HepG2 (cell line): Measurements from ENCODE around the gene TMC8. TPM values are rescaled to one million over a fixed set of nuclear protein-coding genes. Genes with fewer than 3 reads are reported as not detected.

ENCODE experiments used
- ARID2 ChIP-seq: sonication (generic); formaldehyde crosslinking; IDR thresholded peaks from 2 replicates; pipeline ENCODE4 v1.8.1; 2022; ENCODE audit warnings: mild to moderate bottlenecking, missing genetic modification reagents, borderline replicate concordance
- FIP1L1 ChIP-seq: fragments of 200-400 bp; formaldehyde crosslinking; IDR thresholded peaks from 2 replicates; pipeline ENCODE4 v1.6.1; 2018; ENCODE audit warnings: low read depth, mild to moderate bottlenecking, low read length, moderate library complexity, borderline replicate concordance; ENCODE audit not compliant: insufficient read depth
- GFI1 ChIP-seq: sonication (generic); formaldehyde crosslinking; IDR thresholded peaks from 2 replicates; pipeline ENCODE4 v1.5.0; 2020; ENCODE audit warnings: missing genetic modification reagents, mild to moderate bottlenecking, borderline replicate concordance
- HOXA3 ChIP-seq: sonication (generic); formaldehyde crosslinking; IDR thresholded peaks from 2 replicates; pipeline ENCODE4 v1.5.0; 2020; ENCODE audit warnings: missing genetic modification reagents
- KDM2A ChIP-seq: sonication (generic); formaldehyde crosslinking; IDR thresholded peaks from 2 replicates; pipeline ENCODE4 v1.4.0; 2020; ENCODE audit warnings: low read depth, missing genetic modification reagents, borderline replicate concordance
- MLX ChIP-seq: IDR thresholded peaks from 2 replicates; pipeline ENCODE4 v1.6.1; 2016
- RNF219 ChIP-seq: sonication (generic); formaldehyde crosslinking; IDR thresholded peaks from 2 replicates; pipeline ENCODE4 v1.5.0; 2020; ENCODE audit warnings: mild to moderate bottlenecking, missing genetic modification reagents
- WIZ ChIP-seq: sonication (generic); formaldehyde crosslinking; IDR thresholded peaks from 2 replicates; pipeline ENCODE4 v1.5.1; 2020; ENCODE audit warnings: mild to moderate bottlenecking, missing genetic modification reagents
- ZNF10 ChIP-seq: sonication (generic); formaldehyde crosslinking; IDR thresholded peaks from 2 replicates; pipeline ENCODE4 v1.4.0; 2020; ENCODE audit warnings: mild to moderate bottlenecking, low read depth, missing genetic modification reagents, borderline replicate concordance
- ZNF12 ChIP-seq: sonication (generic); formaldehyde crosslinking; IDR thresholded peaks from 2 replicates; pipeline ENCODE4 v1.5.0; 2020; ENCODE audit warnings: missing genetic modification reagents
- ZNF280B ChIP-seq: sonication (generic); formaldehyde crosslinking; IDR thresholded peaks from 2 replicates; pipeline ENCODE4 v1.5.0; 2020; ENCODE audit warnings: missing genetic modification reagents, mild to moderate bottlenecking, borderline replicate concordance
- ZNF354B ChIP-seq: sonication (generic); formaldehyde crosslinking; IDR thresholded peaks from 2 replicates; pipeline ENCODE4 v1.8.0; 2022; ENCODE audit warnings: mild to moderate bottlenecking, missing genetic modification reagents
- ZNF512B ChIP-seq: sonication (generic); formaldehyde crosslinking; IDR thresholded peaks from 2 replicates; pipeline ENCODE4 v1.5.1; 2020; ENCODE audit warnings: missing genetic modification reagents, mild to moderate bottlenecking, borderline replicate concordance
- ZNF709 ChIP-seq: sonication (generic); formaldehyde crosslinking; IDR thresholded peaks from 2 replicates; pipeline ENCODE4 v1.5.0; 2020; ENCODE audit warnings: mild to moderate bottlenecking, missing genetic modification reagents
- ZNF782 ChIP-seq: sonication (generic); formaldehyde crosslinking; IDR thresholded peaks from 2 replicates; pipeline ENCODE4 v1.4.0; 2020; ENCODE audit warnings: missing genetic modification reagents, mild to moderate bottlenecking, borderline replicate concordance
- polyA plus RNA-seq, 8 experiments: library from polyadenylated mRNA; depleted of rRNA in 3 of 8; stranded (reverse) in 7 of 8; unstranded in 1 of 8; fragments of >200 nt; fragmentation: Illumina TruSeq in 4 of 8; extraction: Trizol in 4 of 8; gene quantifications; 2 replicates each; pipeline versions ENCODE4 v1.2.1 to v1.2.3, GENCODE V29; 2011 to 2016; ENCODE audit warnings: low read depth in 4 of 8, missing spikeins in 1 of 8, mixed read lengths in 1 of 8; ENCODE audit not compliant: insufficient read depth in 1 of 8
- total RNA-seq, 5 experiments: library from RNA; depleted of rRNA; stranded (reverse); fragments of >200 nt; fragmentation: Illumina TruSeq; extraction: Trizol; gene quantifications; 2 replicates each; pipeline ENCODE4 v1.2.3, GENCODE V29; 2016; ENCODE audit warnings: low read depth in 1 of 5
- TF ChIP-seq, protein P1 (sequence below): sonication (generic); formaldehyde crosslinking; IDR thresholded peaks from 2 replicates; pipeline ENCODE4 v1.4.0; 2020; ENCODE audit warnings: mild to moderate bottlenecking, missing genetic modification reagents, borderline replicate concordance

TMC8 gene
- total and polyA plus RNA-seq, 2 of the 13 experiments (the other 11 are each of a cell fraction or from before 2014, with no cell fraction given) = 0.53 to 7.8 TPM

- no peak for TF ChIP-seq ZNF280B (CRISPR knock-in tag)
- TF ChIP-seq ZNF512B (CRISPR knock-in tag) = no peak
- TF ChIP-seq ZNF782 (CRISPR knock-in tag) = no peak
- TF ChIP-seq, protein P1, sequence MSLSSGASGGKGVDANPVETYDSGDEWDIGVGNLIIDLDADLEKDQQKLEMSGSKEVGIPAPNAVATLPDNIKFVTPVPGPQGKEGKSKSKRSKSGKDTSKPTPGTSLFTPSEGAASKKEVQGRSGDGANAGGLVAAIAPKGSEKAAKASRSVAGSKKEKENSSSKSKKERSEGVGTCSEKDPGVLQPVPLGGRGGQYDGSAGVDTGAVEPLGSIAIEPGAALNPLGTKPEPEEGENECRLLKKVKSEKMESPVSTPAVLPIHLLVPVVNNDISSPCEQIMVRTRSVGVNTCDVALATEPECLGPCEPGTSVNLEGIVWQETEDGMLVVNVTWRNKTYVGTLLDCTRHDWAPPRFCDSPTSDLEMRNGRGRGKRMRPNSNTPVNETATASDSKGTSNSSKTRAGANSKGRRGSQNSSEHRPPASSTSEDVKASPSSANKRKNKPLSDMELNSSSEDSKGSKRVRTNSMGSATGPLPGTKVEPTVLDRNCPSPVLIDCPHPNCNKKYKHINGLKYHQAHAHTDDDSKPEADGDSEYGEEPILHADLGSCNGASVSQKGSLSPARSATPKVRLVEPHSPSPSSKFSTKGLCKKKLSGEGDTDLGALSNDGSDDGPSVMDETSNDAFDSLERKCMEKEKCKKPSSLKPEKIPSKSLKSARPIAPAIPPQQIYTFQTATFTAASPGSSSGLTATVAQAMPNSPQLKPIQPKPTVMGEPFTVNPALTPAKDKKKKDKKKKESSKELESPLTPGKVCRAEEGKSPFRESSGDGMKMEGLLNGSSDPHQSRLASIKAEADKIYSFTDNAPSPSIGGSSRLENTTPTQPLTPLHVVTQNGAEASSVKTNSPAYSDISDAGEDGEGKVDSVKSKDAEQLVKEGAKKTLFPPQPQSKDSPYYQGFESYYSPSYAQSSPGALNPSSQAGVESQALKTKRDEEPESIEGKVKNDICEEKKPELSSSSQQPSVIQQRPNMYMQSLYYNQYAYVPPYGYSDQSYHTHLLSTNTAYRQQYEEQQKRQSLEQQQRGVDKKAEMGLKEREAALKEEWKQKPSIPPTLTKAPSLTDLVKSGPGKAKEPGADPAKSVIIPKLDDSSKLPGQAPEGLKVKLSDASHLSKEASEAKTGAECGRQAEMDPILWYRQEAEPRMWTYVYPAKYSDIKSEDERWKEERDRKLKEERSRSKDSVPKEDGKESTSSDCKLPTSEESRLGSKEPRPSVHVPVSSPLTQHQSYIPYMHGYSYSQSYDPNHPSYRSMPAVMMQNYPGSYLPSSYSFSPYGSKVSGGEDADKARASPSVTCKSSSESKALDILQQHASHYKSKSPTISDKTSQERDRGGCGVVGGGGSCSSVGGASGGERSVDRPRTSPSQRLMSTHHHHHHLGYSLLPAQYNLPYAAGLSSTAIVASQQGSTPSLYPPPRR (CRISPR knock-in tag) = no peak
- TF ChIP-seq MLX (CRISPR knock-in tag) = no peak
- TF ChIP-seq ZNF709 = no peak
- TF ChIP-seq FIP1L1 = no peak
- TF ChIP-seq ARID2 (CRISPR knock-in tag) = no peak
- TF ChIP-seq KDM2A = peak; percentile 70
- no peak for TF ChIP-seq ZNF12 (CRISPR knock-in tag)
- TF ChIP-seq WIZ (CRISPR knock-in tag) = 0 out of 2 replicates have a peak, but pooled peaks have one; percentile 55
- no peak for TF ChIP-seq ZNF10 (CRISPR knock-in tag)
- TF ChIP-seq GFI1 (CRISPR knock-in tag) = peak; percentile 64; the same call in 1 of the 2 replicates
- TF ChIP-seq HOXA3 (CRISPR knock-in tag) = peak; percentile 93
- no peak for TF ChIP-seq ZNF354B (CRISPR knock-in tag)
- TF ChIP-seq RNF219 = no peak; the same call in 1 of the 2 replicates
Measured at GRCh38 chr17:78168242-78168902, 37.8 kb downstream of the TMC8 start, which contains the start of gene SYNGR2 (continued).
